ENCODE results near the gene TNN. TPM values are rescaled to one million over a fixed set of nuclear protein-coding genes. Genes with fewer than 3 reads are reported as not detected.
"Not testable (repeated sequence)": the region's sequence is repeated elsewhere in the genome, so short reads cannot be mapped to it uniquely, and the experiment has no call there.

TNN gene
- polyA plus RNA-seq, 1 donor (not counting 4 experiments of a cell fraction or from before 2014, with no cell fraction given) = not detected

GRCh38 chr1:175099916-175100315 is 32.3 kb downstream of the TNN start:
- H3K4me2 ChIP-seq (ENCODE audit: control insufficient read depth, extremely low read depth, insufficient read depth, low read depth, low read length) = no peak overlapping the region
- H3K9me1 ChIP-seq (ENCODE audit: control insufficient read depth, extremely low read depth, insufficient read depth, low read length) = no peaks in the 10 kb centered on the region
- DNase-seq (ENCODE audit: low read depth, low spot score) (no peak), FAIRE-seq (no peak)
- H3K27ac ChIP-seq (ENCODE audit: control insufficient read depth, insufficient read depth, low read length) = no peak overlapping the region
- no peaks in the 10 kb centered on the region for H3K9me3 ChIP-seq (ENCODE audit: control insufficient read depth, low read depth, low read length)
- H4K20me1 ChIP-seq (ENCODE audit: control insufficient read depth, extremely low read depth, insufficient read depth, low read length) = no peaks in the 10 kb centered on the region
- no peaks in the 10 kb centered on the region for H3K36me3 ChIP-seq (ENCODE audit: control insufficient read depth in 2 of 2, extremely low read depth in 1 of 2, insufficient read depth in 2 of 2, low read length in 2 of 2)
- no peak overlapping the region for H3K4me3 ChIP-seq (ENCODE audit: control insufficient read depth in 2 of 3, extremely low read depth in 1 of 3, insufficient read depth in 2 of 3, low read depth in 1 of 3, low read length in 3 of 3)
- no peaks in the 10 kb centered on the region for H3K79me2 ChIP-seq (ENCODE audit: control insufficient read depth, insufficient read depth, low read length)
- TF ChIP-seq CTCF (optimal IDR thresholded peaks at IDR 0.05 in 1 of 3, IDR thresholded peaks at IDR 0.05 in 1 of 3, conservative IDR thresholded peaks at IDR 0.05 in 1 of 3; ENCODE audit: extremely low read depth in 1 of 3, insufficient read depth in 2 of 3, low read length in 3 of 3) = no peak
- TF ChIP-seq EZH2 (IDR thresholded peaks at IDR 0.05; ENCODE audit: low read length) = no peak
- dilution Hi-C loops (cut with MboI; ENCODE audit: extremely low pct_ligation_motif_present, low sequenced_read_pairs) = no loop called here
- H3K9ac ChIP-seq (ENCODE audit: control insufficient read depth, extremely low read depth, insufficient read depth, low read length) = no peak overlapping the region
- H3K27me3 ChIP-seq (ENCODE audit: control insufficient read depth, extremely low read depth, insufficient read depth, low read length) = no peaks in the 10 kb centered on the region
- no peak overlapping the region for H2AFZ ChIP-seq (ENCODE audit: control insufficient read depth, low read length)
- H3K4me1 ChIP-seq (ENCODE audit: control insufficient read depth, extremely low read depth, insufficient read depth, low read length) = no peaks in the 10 kb centered on the region

GRCh38 chr1:175102166-175102565 is 34.5 kb downstream of the TNN start:
- H3K4me1 ChIP-seq (ENCODE audit: control insufficient read depth, extremely low read depth, insufficient read depth, low read length); H3K4me2 ChIP-seq (ENCODE audit: control insufficient read depth, extremely low read depth, insufficient read depth, low read depth, low read length); H3K79me2 ChIP-seq (ENCODE audit: control insufficient read depth, insufficient read depth, low read length); H2AFZ ChIP-seq (ENCODE audit: control insufficient read depth, low read length); H3K27me3 ChIP-seq (ENCODE audit: control insufficient read depth, extremely low read depth, insufficient read depth, low read length); H3K27ac ChIP-seq (ENCODE audit: control insufficient read depth, insufficient read depth, low read length); H4K20me1 ChIP-seq (ENCODE audit: control insufficient read depth, extremely low read depth, insufficient read depth, low read length); FAIRE-seq; H3K36me3 ChIP-seq (ENCODE audit: control insufficient read depth in 2 of 2, extremely low read depth in 1 of 2, insufficient read depth in 2 of 2, low read length in 2 of 2); H3K9me1 ChIP-seq (ENCODE audit: control insufficient read depth, extremely low read depth, insufficient read depth, low read length); H3K9me3 ChIP-seq (ENCODE audit: control insufficient read depth, low read depth, low read length); DNase-seq (ENCODE audit: low read depth, low spot score); H3K4me3 ChIP-seq (ENCODE audit: control insufficient read depth in 2 of 3, extremely low read depth in 1 of 3, insufficient read depth in 2 of 3, low read depth in 1 of 3, low read length in 3 of 3); dilution Hi-C loops (cut with MboI; ENCODE audit: extremely low pct_ligation_motif_present, low sequenced_read_pairs); H3K9ac ChIP-seq (ENCODE audit: control insufficient read depth, extremely low read depth, insufficient read depth, low read length): not testable (repeated sequence)

GRCh38 chr1:175106536-175106935 is 38.9 kb downstream of the TNN start:
- H3K36me3 ChIP-seq (ENCODE audit: control insufficient read depth in 2 of 2, extremely low read depth in 1 of 2, insufficient read depth in 2 of 2, low read length in 2 of 2); H3K9me1 ChIP-seq (ENCODE audit: control insufficient read depth, extremely low read depth, insufficient read depth, low read length); H3K9ac ChIP-seq (ENCODE audit: control insufficient read depth, extremely low read depth, insufficient read depth, low read length); H3K4me2 ChIP-seq (ENCODE audit: control insufficient read depth, extremely low read depth, insufficient read depth, low read depth, low read length); H3K4me3 ChIP-seq (ENCODE audit: control insufficient read depth in 2 of 3, extremely low read depth in 1 of 3, insufficient read depth in 2 of 3, low read depth in 1 of 3, low read length in 3 of 3); H3K27ac ChIP-seq (ENCODE audit: control insufficient read depth, insufficient read depth, low read length); H3K79me2 ChIP-seq (ENCODE audit: control insufficient read depth, insufficient read depth, low read length); H3K4me1 ChIP-seq (ENCODE audit: control insufficient read depth, extremely low read depth, insufficient read depth, low read length); H3K27me3 ChIP-seq (ENCODE audit: control insufficient read depth, extremely low read depth, insufficient read depth, low read length); DNase-seq (ENCODE audit: low read depth, low spot score); H2AFZ ChIP-seq (ENCODE audit: control insufficient read depth, low read length); H3K9me3 ChIP-seq (ENCODE audit: control insufficient read depth, low read depth, low read length); H4K20me1 ChIP-seq (ENCODE audit: control insufficient read depth, extremely low read depth, insufficient read depth, low read length); dilution Hi-C loops (cut with MboI; ENCODE audit: extremely low pct_ligation_motif_present, low sequenced_read_pairs); FAIRE-seq: not testable (repeated sequence)

GRCh38 chr1:175108331-175108820 is 40.7 kb downstream of the TNN start:
- H4K20me1 ChIP-seq (ENCODE audit: control insufficient read depth, extremely low read depth, insufficient read depth, low read length); H3K4me3 ChIP-seq (ENCODE audit: control insufficient read depth in 2 of 3, extremely low read depth in 1 of 3, insufficient read depth in 2 of 3, low read depth in 1 of 3, low read length in 3 of 3); H3K4me2 ChIP-seq (ENCODE audit: control insufficient read depth, extremely low read depth, insufficient read depth, low read depth, low read length); H3K36me3 ChIP-seq (ENCODE audit: control insufficient read depth in 2 of 2, extremely low read depth in 1 of 2, insufficient read depth in 2 of 2, low read length in 2 of 2); H3K27me3 ChIP-seq (ENCODE audit: control insufficient read depth, extremely low read depth, insufficient read depth, low read length); H3K27ac ChIP-seq (ENCODE audit: control insufficient read depth, insufficient read depth, low read length); H3K9ac ChIP-seq (ENCODE audit: control insufficient read depth, extremely low read depth, insufficient read depth, low read length); dilution Hi-C loops (cut with MboI; ENCODE audit: extremely low pct_ligation_motif_present, low sequenced_read_pairs); H2AFZ ChIP-seq (ENCODE audit: control insufficient read depth, low read length); H3K9me1 ChIP-seq (ENCODE audit: control insufficient read depth, extremely low read depth, insufficient read depth, low read length); FAIRE-seq; H3K79me2 ChIP-seq (ENCODE audit: control insufficient read depth, insufficient read depth, low read length); H3K9me3 ChIP-seq (ENCODE audit: control insufficient read depth, low read depth, low read length); H3K4me1 ChIP-seq (ENCODE audit: control insufficient read depth, extremely low read depth, insufficient read depth, low read length); DNase-seq (ENCODE audit: low read depth, low spot score): not testable (repeated sequence)

Data from keratinocyte (primary cell).